HL-60 (cell line): ENCODE data around the gene EP400.

Experiments used
- DNase-seq, 2 experiments: peaks; one replicate each; pipeline ENCODE4 v3.0.0-alpha.2; 2010 to 2020; ENCODE audit warnings: low read depth in 1 of 2, low spot score in 1 of 2
- H3K27ac ChIP-seq: fragments of 250-450 bp; sonication (Bioruptor Pico); replicated peaks from 2 replicates; pipeline ENCODE4 v1.5.1; 2020; ENCODE audit warnings: mild to moderate bottlenecking, moderate library complexity
- H3K27me3 ChIP-seq: fragments of 250-450 bp; sonication (Bioruptor Pico); 2 replicates; pipeline ENCODE4 v1.5.1; 2021; ENCODE audit warnings: mild to moderate bottlenecking, moderate library complexity; ENCODE audit not compliant: insufficient read depth, poor library complexity, severe bottlenecking
- H3K4me3 ChIP-seq: replicated peaks from 2 replicates; pipeline ENCODE4 v1.5.1; 2011; ENCODE audit warnings: mild to moderate bottlenecking, control low read depth, low read length; ENCODE audit not compliant: insufficient read depth
- GABPA ChIP-seq: IDR thresholded peaks from 2 replicates; pipeline ENCODE4 v1.6.1; 2012; ENCODE audit warnings: low read depth
- POLR2AphosphoS5 ChIP-seq: IDR thresholded peaks from 2 replicates; pipeline ENCODE4 v1.6.1; 2012; ENCODE audit warnings: low read depth
- SPI1 ChIP-seq: IDR thresholded peaks from 2 replicates; pipeline ENCODE4 v1.6.1; 2012; ENCODE audit warnings: low read depth, mild to moderate bottlenecking, borderline replicate concordance
- TF ChIP-seq, protein P1 (sequence below): IDR thresholded peaks from 2 replicates; pipeline ENCODE4 v1.6.1; 2012; ENCODE audit warnings: low read depth; ENCODE audit not compliant: insufficient replicate concordance
- TF ChIP-seq, protein P2 (sequence below): IDR thresholded peaks from one replicate; pipeline ENCODE4 v1.5.1; 2011; ENCODE audit warnings: low read length, control low read depth, inconsistent platforms; ENCODE audit not compliant: insufficient read depth

Gene EP400

DNA sequence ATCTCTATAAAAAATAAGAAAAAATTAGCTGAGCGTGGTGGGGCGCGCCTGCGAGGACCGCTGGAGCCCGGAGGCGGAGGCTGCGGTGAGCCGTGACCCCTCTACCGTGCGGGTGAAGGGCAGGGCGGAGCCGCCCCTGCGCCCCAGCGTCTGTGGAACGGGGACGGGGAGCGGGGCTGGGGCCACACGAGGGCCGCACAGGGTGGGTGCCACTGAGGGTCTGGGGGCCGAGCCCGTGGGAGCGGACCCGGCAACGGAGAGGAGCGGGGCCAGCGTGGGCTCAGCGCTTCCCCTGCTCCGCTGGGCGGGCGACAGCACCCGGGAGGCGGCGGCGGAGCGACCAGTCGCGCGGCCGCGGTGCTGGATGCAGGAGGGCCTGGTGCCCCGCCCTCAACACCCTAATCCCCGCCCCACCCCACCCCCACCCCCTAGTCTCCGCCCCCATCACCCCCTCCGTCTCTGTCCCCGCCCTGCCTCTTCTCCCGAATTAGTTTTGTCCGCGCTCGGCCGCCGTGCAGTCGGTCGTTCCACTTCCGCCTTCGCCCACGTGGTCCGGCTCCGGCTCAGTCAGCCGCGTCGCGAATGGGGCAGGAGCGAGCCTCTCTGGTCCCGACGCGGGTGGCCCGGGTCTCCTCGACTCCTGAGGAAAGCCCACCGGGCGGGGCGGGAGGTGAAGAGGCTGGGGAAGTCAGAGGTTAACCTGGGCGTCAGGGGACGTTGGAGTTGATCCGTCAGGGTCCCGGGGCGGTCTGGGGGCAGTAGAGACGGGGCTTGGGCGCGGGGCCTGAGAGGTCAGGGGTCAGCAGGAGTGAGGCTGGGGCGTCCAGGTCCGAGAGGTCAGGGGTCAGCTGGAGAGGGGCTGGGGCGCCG lies 20.8 kb upstream of the EP400 start, which contains the start of gene PUS1:
PUS1 (plus strand) TSS at position 566 of the 870 bp plus-strand sequence. CDS start 447 bp downstream, outside the sequence.
- Histone ChIP-seq H3K27ac (peak within 1 kb of the TSS; percentile 96), H3K4me3 (peak within 1 kb of the TSS; percentile 95), H3K27me3 (no peaks in the 10 kb centered on the region)
- DNase-seq = peak; percentile 94 to 95
- TF ChIP-seq, protein P1, sequence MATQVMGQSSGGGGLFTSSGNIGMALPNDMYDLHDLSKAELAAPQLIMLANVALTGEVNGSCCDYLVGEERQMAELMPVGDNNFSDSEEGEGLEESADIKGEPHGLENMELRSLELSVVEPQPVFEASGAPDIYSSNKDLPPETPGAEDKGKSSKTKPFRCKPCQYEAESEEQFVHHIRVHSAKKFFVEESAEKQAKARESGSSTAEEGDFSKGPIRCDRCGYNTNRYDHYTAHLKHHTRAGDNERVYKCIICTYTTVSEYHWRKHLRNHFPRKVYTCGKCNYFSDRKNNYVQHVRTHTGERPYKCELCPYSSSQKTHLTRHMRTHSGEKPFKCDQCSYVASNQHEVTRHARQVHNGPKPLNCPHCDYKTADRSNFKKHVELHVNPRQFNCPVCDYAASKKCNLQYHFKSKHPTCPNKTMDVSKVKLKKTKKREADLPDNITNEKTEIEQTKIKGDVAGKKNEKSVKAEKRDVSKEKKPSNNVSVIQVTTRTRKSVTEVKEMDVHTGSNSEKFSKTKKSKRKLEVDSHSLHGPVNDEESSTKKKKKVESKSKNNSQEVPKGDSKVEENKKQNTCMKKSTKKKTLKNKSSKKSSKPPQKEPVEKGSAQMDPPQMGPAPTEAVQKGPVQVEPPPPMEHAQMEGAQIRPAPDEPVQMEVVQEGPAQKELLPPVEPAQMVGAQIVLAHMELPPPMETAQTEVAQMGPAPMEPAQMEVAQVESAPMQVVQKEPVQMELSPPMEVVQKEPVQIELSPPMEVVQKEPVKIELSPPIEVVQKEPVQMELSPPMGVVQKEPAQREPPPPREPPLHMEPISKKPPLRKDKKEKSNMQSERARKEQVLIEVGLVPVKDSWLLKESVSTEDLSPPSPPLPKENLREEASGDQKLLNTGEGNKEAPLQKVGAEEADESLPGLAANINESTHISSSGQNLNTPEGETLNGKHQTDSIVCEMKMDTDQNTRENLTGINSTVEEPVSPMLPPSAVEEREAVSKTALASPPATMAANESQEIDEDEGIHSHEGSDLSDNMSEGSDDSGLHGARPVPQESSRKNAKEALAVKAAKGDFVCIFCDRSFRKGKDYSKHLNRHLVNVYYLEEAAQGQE = no peak
- TF ChIP-seq, protein P2, sequence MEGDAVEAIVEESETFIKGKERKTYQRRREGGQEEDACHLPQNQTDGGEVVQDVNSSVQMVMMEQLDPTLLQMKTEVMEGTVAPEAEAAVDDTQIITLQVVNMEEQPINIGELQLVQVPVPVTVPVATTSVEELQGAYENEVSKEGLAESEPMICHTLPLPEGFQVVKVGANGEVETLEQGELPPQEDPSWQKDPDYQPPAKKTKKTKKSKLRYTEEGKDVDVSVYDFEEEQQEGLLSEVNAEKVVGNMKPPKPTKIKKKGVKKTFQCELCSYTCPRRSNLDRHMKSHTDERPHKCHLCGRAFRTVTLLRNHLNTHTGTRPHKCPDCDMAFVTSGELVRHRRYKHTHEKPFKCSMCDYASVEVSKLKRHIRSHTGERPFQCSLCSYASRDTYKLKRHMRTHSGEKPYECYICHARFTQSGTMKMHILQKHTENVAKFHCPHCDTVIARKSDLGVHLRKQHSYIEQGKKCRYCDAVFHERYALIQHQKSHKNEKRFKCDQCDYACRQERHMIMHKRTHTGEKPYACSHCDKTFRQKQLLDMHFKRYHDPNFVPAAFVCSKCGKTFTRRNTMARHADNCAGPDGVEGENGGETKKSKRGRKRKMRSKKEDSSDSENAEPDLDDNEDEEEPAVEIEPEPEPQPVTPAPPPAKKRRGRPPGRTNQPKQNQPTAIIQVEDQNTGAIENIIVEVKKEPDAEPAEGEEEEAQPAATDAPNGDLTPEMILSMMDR = no peak
- TF ChIP-seq SPI1 (peak; percentile 67; the same call in 1 of the 2 replicates), POLR2AphosphoS5 (peak; percentile 89)

DNA sequence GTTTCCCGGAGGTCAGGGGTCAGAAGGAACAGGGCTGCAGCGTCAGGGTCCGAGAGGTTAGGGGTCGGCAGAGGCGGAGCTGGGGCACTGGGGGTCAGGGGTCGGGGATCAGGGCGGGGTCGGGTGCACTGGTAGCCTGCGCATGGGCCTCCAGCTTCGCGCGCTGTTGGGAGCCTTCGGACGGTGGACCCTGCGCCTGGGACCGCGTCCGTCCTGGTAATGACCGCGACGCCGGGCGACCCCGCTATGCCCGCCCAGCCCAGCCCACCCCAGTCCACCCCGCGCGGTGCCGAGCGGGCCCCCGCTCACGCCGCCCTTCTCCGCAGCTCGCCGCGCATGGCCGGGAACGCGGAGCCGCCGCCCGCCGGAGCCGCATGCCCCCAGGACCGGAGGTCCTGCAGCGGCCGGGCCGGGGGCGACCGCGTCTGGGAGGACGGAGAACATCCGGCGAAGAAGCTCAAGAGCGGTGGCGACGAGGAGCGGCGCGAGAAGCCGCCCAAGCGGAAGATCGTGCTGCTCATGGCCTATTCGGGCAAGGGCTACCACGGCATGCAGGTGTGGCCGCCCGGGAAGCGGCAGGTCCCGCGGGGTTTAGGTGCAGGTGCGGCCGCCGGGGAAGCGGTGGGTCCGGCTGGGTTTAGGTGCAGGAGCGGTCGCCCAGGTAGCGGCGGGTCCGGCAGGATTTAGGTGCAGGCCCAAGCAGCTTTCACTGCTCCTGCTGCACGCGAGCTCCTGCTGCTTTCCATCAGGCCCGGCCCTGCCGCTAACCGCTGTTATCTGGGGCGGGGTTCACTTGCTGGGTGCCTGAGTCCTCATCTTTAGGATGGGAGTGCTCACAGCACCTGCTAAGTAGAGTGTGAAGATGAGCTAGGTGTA lies 19.9 kb upstream of the EP400 start:
- Histone ChIP-seq H3K27me3 (no peaks in the 10 kb centered on the region), H3K27ac (peak overlapping the region; percentile 96), H3K4me3 (peak overlapping the region; percentile 95)
- peak in 1 of 2 experiments; percentile 41 for DNase-seq
- TF ChIP-seq GABPA (no peak), POLR2AphosphoS5 (peak; percentile 50)
- TF ChIP-seq, protein P2 = no peak
- TF ChIP-seq, protein P1 = no peak

DNA sequence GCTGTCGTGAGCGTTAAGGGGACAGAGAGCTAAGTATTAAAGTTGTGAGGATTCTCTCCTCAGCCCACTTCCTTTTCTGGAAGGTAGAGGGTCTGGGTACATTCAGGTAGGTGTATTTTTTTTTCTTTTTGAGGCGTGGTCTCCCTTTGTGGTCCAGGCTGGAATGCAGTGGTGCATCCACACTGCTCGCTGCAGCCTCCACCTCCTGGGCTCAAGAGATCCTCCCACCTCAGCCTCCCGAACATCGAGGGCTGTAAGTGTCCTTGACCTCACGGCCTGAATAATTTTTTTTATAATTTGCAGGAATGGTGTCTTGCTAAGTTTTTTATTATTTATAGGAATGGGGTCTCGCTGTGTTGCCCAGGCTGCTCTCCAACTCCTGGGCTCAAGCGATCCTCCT lies 19.2 kb upstream of the EP400 start:
- TF ChIP-seq, protein P1 = no peak
- no peak for TF ChIP-seq GABPA
- TF ChIP-seq SPI1 = no peak
- TF ChIP-seq, protein P2 = no peak
- no peak for TF ChIP-seq POLR2AphosphoS5
- Histone ChIP-seq H3K27me3 (no peaks in the 10 kb centered on the region), H3K27ac (peak overlapping the region; percentile 96), H3K4me3 (peak overlapping the region; percentile 95)
- no peak for DNase-seq
